Activated CD4-positive, alpha-beta T cell treated with anti-CD3 and anti-CD28 coated beads, Interleukin-2, amount 50 U/mL, for 24 hours (primary cell): ENCODE results near the gene PRC1.

Experiments used
- DNase-seq, 2 donors: peaks; one replicate each; pipeline ENCODE4 v3.0.0-alpha.2; 2020; ENCODE audit warnings: low read depth in 1 of 2, low spot score in 1 of 2

PRC1 gene

GRCh38 chr15:90955624-90956273, 38.6 kb downstream of the PRC1 start:
- no peak for DNase-seq

DNA sequence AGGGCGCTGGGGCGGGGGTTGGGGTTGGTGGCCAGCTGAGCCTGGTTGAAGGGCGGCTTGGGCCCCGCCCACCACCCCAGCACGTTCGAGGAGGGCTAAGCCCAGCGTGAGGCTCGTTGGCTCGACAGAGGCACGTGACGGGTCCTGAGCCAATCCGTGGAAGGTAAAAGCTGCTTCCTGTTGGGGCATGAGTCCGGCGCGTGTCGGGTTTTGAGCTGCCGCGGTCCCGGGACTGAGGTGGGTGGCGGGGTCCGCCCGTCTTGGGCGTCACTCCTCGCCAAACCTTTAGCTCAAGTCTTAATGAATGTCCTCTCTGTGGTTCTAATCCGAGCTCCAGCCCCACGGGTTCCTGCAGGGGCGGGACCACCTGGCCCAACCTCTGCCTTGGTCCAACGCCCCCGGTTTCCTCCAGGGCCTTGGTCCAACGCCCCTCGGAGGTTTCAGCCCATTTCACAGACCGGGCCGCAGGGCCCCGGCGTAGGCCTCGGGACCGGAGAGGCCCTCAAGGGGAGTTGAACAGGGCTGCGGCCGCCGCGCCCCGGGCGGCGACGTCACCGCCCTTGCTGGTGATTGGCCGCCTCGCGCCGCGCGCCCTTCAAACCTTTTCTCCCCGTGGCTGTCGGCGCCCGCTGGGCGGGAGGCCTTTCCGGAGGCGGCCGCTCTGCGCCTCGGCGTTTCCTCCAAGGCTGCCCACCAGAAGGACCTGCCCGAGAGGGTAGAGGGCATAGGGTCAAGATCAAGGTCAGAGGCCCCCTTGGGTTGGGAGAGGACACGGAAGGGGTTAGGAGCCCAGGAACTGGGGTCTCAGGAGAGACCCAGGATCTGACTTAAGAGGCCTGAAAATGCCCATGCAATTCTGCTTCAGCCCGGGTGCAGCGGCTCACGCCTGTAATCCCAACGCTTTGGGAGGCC, 39.4 kb downstream of the PRC1 start, which contains the start of gene RCCD1:
RCCD1 (plus strand) TSS at position 173 of the 912 bp plus-strand sequence. CDS start 1,851 bp downstream, outside the sequence.
- DNase-seq = peak; percentile 75 to 90

DNA sequence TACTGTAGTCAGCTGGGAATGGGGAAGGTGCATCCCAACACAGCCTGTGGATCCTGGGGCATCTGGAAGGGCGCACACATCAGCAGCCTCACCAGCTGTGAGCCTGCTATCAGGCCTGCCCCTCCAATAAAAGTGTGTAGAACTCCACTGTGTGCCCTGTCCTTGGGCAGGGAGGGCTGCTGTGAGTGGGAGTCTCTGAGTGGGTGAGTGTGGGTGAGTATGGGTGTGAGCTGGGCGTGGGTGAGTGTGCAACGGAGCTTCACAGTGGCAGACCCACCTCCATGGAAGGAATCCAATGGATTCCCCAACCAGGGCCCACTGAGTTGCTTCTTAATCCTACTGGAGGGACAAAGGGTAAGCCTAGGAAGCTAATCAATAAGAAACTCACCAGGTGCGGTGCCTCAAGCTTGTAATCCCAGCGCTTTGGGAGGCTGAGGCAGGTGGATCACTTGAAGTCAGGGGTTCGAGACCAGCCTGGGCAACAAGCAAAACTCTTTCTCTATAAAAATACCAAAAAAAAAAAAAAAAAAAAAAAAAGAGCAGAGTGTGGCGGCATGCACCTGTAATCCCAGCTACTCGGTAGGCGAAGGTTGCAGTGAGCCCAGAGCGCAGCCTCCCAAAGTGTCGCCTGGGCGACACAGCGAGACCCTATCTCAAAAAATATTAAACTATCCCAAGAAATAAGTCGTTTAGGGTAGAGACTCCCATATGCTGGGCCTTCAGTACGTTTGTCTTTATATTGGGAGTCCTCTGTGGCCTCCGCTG, 40.2 kb downstream of the PRC1 start:
- no peak for DNase-seq

DNA sequence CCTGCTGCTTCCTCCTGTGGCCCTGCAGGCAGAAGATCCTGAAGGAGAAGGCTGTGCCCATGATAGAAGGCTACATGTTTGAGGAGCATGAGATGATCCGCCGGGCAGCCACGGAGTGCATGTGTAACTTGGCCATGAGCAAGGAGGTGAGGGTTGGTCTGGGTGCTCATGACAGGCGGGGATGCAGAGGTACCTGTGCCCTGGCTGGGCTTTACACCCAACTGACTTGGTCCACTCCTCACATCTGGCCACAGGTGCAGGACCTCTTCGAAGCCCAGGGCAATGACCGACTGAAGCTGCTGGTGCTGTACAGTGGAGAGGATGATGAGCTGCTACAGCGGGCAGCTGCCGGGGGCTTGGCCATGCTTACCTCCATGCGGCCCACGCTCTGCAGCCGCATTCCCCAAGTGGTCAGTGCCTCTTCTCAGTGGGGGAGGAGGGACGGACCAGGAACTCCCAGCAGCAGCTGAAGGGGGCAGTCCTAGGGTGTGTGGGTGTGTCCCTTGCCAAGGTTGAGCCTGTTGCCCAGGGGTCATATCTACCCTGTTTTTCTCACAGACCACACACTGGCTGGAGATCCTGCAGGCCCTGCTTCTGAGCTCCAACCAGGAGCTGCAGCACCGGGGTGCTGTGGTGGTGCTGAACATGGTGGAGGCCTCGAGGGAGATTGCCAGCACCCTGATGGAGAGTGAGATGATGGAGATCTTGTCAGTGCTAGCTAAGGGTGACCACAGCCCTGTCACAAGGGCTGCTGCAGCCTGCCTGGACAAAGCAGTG, 41.2 kb downstream of the PRC1 start:
- DNase-seq = no peak

DNA sequence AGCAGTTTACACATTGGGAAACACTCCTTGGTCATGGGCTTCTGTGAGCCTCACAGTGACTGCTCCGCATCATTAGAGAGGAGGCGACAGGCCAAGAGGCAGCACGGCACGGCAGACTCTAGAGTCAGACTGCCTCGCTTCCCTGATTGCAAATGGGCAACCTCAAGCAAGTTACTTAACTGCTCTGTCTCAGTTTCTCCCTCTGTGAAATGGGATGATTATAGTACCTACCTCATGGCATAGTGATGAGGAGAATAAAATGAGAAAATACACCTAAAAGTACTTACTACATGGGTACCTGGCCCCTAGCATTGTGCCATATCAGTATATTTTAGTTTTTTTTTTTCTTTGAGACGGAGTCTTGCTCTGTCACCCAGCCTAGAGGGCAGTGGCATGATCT, 43.7 kb downstream of the PRC1 start:
- no peak for DNase-seq

DNA sequence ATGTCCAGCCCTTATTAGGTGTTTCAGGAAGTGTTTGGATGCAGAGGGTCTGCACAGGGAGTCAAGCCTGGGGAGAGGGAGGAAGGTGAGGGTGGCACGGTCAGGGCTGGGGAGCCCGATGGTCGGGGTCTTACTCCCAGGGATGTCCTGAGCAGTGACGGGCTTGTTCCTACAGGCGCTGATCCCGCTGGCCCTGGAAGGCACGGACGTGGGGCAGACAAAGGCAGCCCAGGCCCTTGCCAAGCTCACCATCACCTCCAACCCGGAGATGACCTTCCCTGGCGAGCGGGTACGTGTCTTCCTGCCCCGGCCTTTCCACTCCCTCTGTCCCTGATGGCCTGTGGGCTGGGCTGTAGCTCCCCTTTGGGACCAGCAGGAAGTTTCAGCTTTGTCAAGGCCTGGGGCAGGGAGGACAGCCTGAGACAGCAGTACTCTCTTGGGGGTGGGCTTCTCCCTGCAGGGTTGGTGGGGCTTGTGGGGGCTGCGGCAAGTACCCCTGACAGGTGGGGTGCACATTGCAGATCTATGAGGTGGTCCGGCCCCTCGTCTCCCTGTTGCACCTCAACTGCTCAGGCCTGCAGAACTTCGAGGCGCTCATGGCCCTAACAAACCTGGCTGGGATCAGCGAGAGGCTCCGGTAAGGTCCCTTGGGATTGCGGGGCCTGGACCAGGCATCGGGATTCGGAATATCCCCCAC, 44.2 kb downstream of the PRC1 start:
- DNase-seq = no peak

- DNase-seq = no peak
These were observed 45.8 kb downstream of the PRC1 start for GRCh38 chr15:90948506-90948905.

DNA sequence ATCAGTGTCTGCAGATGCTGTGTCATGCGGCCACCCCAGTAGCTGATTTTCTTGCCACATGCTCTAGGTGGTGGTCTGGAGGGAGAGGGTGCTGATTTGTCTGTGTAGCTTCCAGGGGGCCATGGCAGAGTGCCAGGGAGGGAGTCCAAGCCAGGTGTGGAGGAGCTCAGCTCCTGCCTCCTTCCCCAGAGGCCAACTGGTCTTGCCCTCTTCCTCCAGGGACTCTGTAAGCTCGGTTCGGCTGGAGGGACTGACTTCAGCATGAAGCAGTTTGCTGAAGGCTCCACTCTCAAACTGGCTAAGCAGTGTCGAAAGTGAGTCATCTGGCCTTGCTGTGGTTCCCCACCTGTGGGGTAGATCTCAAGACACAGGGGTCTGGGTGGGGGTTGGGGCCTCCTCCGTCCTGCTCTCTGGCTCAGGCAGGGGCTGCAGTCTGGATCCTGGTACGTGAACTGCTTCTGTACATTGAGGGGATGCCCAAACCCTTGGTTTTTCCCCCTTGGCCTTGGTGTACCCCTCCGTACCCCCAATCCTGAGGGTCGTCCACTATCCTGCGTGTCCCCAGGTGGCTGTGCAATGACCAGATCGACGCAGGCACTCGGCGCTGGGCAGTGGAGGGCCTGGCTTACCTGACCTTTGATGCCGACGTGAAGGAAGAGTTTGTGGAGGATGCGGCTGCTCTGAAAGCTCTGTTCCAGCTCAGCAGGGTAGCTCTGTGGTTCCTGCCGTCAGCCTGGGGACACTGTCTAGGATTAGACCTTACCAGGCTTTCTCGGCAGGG, 46.6 kb downstream of the PRC1 start:
- no peak for DNase-seq

DNA sequence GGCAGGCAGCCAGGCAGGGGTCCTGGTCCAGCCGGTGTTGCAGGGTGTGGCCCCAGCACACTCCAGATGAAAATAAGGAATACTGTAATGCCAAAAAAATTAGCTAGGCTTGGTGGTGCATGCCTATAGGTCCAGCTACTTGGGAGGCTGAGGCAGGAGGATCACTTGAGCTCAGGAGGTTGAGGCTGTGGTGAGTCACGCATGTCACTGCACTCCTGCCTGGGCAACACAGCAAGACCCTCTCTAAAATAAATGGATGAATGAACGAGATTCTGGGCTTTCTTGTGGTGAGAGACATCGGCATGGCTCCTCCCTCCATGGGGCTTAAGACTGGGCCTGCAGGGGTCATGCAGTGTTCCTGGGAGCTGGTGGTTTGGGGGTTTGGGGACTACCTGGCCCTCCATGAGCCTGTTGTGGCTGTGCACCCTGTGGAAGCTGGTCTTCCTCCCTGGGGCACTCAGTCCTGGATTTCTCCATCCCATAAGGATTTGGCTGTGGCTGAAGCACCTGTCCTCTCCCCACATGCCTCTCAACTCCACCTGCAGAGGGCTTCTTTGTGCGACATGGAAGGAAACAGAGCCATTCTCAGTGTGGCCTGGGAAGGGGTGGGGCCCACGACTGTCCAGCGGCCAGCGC, 47.3 kb downstream of the PRC1 start:
- no peak for DNase-seq

DNA sequence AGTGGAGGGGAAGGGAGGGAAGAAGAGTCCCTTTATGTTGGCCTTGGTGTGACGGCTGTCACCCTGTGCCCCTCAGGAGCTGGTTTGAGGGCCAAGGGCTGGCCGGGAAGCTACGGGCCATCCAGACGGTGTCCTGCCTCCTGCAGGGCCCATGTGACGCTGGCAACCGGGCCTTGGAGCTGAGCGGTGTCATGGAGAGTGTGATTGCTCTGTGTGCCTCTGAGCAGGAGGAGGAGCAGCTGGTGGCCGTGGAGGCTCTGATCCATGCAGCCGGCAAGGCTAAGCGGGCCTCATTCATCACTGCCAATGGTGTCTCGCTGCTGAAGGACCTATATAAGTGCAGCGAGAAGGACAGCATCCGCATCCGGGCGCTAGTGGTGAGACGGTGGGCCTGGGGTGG, 47.8 kb downstream of the PRC1 start:
- DNase-seq = no peak

DNA sequence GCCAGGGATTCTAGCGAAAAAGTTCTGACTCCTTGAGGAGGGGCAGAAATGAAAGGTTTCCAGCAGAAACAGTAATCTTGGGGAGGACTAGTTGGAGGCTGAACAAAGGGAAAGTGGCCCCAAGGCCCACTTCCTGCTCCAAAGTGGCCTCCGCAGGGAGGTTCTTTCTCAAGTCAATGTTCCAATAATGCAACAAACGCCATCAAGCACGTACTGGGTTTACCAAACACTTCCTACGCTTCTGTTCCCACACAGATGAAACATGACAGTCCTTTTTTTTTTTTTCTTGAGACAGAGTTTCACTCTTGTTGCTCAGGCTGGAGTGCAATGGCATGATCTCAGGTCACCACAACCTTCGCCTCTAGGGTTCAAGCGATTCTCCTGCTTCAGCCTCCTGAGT, 49.2 kb downstream of the PRC1 start:
- DNase-seq = no peak

- DNase-seq = no peak
These were observed 51.8 kb downstream of the PRC1 start for GRCh38 chr15:90942354-90943120.

DNA sequence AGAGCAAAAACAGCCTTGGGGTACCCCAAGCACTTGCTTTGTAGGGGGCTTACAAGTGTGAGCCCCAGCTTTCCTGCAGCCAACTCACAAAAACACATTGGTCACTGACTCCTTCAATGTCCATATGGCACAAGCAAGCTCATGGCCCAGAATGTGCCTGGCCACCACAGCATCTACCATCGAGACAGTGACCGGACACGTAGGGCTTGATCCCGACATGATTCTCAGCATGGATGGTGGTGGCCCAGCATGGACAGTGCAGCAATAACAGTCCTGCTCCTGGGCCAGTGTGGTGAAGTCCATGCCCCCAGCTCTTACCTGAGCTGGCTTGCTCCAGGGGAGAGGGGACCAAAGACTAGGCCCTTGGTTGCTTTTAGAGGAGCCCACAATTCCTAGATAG, 53.3 kb downstream of the PRC1 start:
- DNase-seq = no peak

- DNase-seq = no peak
These were observed 54.6 kb downstream of the PRC1 start for GRCh38 chr15:90939756-90940155.

DNA sequence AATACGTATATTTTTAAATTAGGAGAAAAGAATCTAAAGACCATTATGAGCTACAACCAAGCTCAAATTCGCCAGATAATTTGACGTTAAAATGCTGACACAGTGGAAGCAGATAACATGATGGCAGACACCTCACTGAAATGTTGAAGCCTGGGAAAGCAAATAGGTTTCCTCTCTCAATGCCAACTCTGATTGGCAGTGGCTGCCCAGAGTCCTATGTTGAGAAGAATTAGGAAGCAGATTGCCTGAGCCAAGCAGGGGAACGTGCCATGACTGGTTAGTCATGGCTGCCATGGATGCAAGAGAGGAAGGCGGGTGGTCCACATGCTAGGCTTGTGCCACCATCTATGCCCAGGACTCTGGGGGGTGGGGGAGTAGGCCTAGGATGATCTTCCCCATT, 56.1 kb downstream of the PRC1 start:
- DNase-seq = no peak

DNA sequence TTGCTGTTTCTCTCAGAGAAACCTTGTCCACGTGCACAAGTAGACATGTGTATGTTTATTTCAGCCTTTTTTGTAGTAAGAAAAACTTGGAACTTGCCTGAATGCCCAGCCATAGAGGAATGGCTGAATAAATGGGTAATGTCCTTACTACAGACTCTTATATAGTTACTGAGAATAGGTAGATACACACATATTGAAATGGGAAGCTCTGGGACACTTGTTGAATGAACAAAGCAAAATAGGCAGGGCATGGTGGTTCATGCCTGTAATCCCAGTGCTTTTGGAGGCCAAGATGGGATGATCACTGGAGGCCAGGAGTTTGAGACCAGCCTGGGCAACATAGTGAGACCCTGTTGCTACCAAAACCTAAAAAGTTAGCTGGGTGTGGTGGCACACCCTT, 57.5 kb downstream of the PRC1 start:
- no peak for DNase-seq

DNA sequence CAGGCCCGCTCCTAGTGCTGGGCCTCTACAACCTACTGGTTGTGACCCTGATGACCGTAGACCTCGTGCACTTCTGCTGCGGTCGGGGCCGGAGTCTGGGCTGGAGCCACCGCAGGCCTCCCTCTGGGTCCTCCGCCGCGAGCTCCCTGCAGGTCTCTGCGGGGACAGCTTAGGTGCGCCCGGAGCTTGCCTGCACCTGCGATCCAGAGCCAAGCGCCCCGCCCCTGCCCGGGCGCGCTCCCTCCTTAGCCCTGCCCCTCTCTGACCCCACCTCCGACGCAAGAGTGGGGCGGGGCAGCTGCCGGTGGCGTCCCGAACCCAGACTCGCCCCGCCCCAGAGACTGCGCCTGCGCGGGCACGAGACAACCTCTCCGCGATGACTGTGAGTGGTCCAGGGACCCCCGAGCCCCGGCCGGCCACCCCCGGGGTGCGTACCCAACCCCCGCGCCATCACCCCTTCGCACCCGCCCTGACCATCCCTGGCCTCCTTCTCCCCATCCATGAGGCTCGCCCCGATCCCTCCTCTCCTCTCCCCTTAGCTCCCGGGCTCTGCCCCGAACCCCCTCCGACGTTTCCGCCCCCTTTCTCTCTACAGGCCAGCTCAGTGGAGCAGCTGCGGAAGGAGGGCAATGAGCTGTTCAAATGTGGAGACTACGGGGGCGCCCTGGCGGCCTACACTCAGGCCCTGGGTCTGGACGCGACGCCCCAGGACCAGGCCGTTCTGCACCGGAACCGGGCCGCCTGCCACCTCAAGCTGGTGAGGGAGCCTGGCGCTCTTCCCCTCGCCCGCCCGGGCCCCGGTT, 59.2 kb downstream of the PRC1 start, which contains the start of gene UNC45A:
UNC45A (plus strand) TSS at position 337 of the 803 bp plus-strand sequence; CDS start at position 377, 40 bp downstream.
- peak; percentile 90 to 91 for DNase-seq
